Esophagus mucosa (tissue), 1 donor: Measurements from ENCODE around the gene SERPINB13. TPM values are rescaled to one million over a fixed set of nuclear protein-coding genes. Genes with fewer than 3 reads are reported as not detected.

Experiments
- ATAC-seq: fragments of 200-7000 bp; cut with Tn5 transposase; one replicate; pipeline ENCODE4 v1.9.1; 2020
- total RNA-seq: library from RNA; stranded (reverse); gene quantifications from one replicate; pipeline ENCODE4 v1.2.4, GENCODE V29; 2023
- donor health status: DM: yes; HTN: yes; CAD: no.

SERPINB13 gene, protein sequence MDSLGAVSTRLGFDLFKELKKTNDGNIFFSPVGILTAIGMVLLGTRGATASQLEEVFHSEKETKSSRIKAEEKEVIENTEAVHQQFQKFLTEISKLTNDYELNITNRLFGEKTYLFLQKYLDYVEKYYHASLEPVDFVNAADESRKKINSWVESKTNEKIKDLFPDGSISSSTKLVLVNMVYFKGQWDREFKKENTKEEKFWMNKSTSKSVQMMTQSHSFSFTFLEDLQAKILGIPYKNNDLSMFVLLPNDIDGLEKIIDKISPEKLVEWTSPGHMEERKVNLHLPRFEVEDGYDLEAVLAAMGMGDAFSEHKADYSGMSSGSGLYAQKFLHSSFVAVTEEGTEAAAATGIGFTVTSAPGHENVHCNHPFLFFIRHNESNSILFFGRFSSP
- total RNA-seq, result 281 TPM

DNA sequence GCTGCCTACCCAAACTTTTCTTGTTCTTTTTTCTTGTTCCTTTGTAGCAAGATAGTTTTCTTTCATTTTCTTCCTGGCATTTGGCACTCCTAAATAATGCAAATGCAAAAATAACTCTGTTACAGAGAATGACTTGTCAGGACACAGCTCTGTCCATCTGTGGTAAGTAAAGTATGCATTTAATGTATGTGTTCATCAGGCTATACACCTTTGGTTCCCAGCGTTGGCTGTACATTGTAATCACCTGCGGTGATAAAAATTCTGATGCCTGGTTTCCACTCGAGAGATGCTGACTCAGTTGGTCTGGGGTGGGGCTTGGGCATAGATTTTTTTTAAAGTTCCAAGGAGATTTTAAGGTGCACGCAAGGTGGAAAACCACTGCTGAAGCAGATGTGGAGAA lies at the start of gene SERPINB13:
SERPINB13 (plus strand) TSS at position 378 of the 400 bp plus-strand sequence. CDS start 1,325 bp downstream, outside the sequence.
- ATAC-seq, result peak; percentile 75

DNA sequence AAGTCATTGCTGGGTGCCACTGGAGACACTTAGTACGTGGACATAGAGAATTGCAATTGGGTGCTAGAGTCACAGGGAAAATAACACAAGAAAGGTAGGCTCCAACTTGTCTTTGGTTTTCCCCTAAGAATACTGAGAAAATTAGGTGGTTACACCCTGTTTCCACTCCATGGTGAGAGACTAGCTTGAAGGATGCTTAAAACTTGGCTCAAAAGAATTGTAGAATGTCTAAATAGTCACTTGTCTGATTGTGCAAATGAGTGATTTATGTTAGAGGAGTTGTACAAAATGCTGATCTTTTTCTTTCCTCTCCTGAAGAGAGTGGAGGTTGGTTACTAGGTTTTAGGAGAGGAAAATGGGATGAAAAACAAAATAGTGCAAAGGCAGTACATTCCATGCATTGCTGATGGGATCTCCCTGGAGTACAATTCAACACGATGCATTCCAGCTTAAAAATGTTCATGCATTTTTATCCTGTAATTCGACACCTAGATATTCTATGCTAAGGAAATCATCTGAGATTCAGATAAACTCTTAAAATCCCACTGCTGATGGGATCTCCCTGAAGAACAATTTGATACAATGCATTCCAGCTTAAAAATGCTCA lies 47.1 kb upstream of the SERPINB13 start:
- ATAC-seq, result no peak

DNA sequence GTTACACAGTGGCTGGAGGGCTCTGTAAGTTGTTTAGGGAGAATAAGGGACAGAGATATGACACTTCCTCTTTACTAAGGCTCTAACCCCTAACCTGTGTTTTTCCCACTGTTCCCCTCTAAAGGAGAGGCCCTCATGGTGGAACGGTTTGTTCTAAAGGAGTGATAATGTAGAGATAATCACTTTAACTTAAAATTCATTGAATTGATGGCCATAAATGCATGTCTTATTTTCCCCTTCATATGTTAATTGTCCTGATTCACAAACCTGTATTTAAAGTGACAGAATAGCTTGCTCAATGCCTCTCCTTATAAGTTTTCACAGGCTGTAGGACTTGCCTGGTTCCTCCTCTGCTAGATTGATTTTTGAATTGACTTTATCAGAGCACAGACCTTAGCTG lies 45.1 kb upstream of the SERPINB13 start, which contains the start of gene SERPINB12:
SERPINB12 (plus strand) TSS at position 301 of the 400 bp plus-strand sequence. CDS start 13,791 bp downstream, outside the sequence.
- no peak for ATAC-seq

DNA sequence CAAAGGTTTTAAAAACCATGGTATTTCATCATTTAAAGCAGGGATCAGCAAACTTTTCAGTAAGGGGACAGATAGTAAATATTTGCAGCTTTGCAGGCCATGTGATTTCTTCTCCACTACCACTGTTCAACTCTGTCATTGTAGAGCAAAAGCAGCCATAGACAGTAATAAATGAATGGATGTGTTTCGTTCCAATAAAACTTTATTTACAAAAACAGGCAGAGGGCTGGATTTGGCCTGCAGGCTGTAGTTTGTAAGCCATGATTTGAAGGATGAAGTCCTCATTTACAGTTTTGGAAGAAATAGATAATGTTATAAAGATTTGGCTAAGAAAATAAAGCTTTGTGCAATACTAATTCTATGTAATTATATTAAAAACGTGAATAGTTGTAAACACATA lies 43.1 kb upstream of the SERPINB13 start:
- no peak for ATAC-seq

DNA sequence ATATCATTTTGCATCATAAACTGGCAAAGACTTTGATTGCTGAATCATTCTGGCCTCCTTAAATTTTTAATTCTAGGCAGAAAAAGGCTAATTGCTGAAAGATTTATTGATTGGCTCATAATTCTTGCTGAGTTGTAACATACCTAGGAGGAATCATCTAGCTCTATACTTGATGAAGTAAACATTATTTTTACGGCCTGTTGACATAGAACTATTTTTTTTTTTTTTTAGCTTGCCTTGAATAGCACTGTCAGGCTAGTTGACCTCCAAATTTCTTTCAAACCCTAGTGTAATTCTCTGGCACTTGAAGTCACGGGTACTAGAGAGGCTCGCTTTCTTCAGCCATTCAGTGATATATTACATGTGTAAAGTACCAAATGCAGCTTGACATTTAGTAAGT lies 42.1 kb upstream of the SERPINB13 start:
- no peak for ATAC-seq

DNA sequence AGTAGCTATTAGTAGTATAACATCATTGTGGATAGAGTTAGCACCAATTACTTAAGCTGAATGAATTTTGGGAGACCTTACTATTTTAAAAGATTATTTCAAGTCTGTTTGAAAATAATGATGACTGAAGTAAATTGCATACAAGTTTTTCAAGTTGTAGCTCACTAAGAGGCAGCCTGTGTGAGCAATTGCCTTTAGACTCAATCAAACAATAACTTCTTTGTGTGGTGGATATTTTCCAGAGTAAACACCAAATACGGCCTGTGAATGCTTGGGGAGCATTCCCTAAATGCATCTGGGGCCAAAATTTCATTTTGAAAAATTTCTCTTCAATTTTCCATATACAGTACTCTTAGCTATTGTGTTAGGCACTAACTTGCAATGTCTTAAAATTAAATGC lies 37.1 kb upstream of the SERPINB13 start:
- peak; percentile 68 for ATAC-seq

DNA sequence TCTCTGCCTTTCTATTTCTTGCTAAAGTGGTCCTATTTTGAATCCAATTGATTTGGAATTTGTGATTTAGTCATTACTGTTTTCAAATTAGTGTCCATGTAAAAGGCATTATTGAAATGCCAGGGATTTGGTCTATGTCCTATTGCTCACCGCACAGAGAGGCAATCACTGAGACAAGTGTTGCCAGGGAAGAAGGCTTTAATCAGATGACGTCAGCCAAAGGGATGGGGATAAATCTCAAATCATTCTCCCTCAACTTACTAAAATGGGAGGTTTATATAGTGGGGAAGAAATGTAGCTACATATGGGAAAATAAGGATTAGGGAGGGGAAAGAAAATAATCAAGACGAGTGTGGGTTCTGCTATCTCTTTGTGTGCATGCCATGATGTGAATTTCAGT lies 35.4 kb upstream of the SERPINB13 start:
- ATAC-seq, result no peak

DNA sequence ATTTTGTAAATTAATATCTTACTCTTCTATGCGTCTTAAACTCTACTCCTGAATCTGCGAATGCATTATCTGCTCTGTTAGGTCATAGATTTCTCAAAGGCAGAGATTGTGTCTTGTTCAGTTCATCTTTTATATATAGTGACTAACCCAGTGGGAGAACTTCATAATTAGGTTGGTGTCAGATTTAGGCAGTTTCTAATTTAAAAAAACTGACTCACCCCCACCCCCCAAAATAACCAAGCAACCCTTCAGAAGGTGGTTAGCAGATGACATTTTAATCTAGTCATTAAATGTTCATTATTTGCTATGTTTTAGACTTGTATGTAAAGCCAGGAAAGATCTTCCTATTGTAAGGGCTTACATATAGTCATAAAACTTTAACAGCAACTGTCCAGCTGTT lies 34.6 kb upstream of the SERPINB13 start:
- ATAC-seq, result no peak

DNA sequence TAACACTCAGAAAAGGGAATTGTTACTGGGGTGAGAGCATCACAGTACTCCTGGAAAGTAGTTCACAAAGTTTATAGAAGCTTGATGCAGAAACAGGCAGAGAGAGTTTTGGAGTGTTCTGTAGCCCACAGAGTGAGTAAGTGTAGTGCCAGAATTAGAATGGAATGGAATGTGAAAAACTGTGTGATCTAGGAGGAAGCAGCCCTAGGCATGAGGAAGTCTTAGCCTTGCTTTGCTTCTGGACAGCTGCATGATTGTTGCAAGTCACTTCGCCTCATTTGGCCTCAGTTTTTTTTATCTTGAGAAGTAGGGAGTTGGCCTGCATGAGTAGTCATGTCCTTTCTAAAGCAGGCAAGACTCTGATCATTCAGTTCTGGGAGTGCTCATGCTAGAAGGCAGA lies 34.1 kb upstream of the SERPINB13 start:
- peak; percentile 93 for ATAC-seq

DNA sequence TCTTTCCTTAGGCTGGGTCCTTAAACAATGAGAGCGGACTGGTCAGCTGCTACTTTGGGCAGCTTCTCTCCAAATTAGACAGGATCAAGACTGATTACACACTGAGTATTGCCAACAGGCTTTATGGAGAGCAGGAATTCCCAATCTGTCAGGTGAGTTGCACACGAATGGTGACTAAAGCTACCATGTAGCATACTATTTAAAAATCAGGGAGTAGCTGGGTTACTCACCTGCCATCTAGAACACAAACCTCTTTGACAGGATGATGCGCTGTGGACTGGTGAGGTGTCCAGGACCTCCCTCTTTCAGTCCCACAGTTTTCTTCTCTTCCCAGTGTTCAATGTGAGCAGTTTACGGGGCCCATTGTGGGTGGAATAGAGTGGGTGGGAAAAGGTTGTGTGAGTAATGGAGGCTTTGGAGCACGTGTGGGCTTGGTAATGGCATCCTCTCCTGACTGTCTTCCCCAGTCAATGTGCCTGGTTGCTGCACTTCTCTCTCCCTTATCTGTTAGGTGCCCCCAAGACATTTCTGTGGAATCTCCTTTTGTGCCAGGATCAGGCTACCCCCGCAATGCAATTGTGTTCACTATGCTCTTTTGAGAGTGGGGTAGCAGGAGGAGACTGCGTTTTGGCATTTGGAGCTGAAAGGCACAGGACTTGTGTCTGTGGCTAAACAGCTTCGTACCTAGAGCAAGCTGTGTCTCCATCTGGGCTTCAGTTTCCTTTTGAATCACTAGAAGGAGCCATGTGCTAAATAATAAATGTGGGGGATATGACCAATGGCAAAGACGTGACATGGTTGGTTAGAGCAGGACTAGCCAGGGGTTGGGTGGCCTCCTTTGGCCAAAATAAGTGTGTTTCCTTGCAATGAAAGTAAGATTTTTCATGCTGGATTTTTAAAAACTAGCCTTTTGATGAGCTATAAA lies 27.3 kb upstream of the SERPINB13 start:
- ATAC-seq, result peak; percentile 80

DNA sequence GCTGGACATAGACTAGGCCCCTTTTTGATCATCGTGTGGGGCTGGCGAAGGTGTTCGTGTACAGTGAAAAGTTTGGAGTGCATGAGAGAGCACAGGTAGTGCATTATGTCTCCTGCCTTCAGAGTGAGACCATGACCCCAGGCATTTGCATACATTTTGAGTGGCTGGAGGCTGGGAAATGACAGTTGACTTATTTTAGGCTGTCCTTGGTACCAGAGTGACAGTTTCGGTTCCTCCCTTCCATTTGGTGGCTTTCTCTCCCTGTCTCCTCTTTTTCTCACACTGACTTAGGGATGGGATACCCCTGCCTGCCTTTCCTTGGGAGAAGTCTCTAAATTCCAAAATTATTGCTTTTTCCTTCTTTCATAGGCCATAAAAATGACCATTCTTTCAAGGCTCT lies 24.9 kb upstream of the SERPINB13 start:
- no peak for ATAC-seq

DNA sequence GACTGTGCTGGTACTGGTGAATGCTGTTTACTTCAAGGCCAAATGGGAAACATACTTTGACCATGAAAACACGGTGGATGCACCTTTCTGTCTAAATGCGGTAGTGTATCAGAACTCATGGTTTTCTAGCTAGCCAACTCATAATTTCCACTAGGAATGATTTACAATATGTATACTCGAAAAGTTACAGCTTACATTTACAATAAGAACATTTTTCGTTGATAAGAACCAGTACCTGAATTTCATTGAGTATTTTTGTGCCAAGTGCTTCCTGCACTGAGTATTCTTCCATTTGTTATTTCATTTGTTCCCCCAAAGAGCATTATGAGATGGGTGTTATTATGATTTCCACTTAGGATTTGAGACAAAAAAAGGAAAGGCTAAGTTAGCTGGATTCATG lies 23.1 kb upstream of the SERPINB13 start:
- ATAC-seq, result no peak

DNA sequence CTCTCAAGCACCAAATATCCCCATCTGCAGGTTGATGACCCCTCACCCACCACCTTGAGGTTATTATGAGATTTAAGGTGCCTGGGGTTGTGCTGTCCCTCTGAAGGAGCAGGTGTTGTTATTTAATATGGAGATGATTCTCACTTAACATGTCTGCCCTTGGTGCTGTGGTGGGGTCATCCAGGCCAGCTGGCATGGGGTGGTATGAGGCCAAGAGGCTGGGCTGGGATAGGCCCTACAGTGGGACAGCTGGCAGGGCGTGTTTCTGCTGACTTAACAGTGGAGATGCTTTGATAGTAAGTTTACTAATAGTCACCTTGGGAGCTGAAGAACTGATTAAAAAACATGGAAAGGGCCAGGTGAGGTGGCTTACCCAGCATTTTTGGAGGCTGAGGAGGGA lies 22.6 kb upstream of the SERPINB13 start:
- no peak for ATAC-seq

DNA sequence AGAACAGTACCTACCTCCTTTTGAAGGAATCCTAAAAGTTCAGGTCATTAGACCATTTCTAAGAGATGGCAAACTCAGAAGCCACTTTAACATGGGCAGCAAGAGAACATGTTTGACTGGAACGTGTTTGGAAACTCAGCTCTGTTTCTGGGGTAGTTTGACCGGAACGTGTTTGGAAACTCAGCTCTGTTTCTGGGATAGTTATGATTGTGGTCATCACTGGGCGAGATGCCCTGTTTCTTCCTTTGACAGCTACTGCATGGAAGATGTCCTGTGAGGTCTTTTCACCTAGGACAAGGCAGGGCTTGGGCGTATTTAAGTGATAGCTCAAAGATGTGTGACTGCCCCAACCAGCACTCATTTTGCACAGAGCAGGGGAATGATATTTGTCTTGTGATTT lies 19.9 kb upstream of the SERPINB13 start:
- no peak for ATAC-seq

DNA sequence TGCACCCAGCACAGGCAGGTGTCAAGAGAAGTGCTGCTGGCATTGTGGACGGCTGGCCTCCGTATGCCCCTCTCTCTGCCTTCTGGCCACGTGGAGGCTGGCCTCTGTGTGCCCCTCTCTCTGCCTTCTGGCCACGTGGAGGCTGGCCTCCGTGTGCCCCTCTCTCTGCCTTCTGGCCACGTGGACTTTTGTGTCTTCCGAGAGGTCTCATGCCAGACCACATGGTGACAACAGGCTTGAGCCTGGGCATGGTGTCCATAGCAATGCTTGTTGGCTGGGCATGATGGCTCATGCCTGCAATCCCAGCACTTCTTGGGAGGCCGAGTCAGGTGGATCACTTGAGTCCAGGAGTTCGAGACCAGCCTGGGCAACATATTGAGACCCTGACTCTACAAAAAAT lies 19.3 kb upstream of the SERPINB13 start:
- no peak for ATAC-seq

DNA sequence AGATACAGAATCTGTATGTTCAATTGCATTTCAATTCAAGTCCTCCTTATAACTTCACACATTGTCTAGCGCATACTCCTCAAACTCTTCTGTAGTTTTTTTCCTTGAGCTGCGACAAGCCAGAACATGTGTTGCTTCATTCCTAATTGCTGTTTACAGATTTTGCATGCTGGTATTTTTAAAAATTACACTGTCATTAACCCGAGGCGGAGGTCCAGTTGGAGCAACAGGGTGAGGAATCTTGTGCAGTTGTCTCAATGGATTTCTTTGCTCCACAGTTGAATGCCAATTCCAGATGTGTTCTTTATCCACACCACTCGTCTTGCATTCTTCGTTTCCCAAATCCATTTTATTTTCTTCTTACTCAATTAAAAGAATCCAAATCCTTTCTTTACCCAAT lies 16.4 kb upstream of the SERPINB13 start:
- ATAC-seq, result peak; percentile 8

DNA sequence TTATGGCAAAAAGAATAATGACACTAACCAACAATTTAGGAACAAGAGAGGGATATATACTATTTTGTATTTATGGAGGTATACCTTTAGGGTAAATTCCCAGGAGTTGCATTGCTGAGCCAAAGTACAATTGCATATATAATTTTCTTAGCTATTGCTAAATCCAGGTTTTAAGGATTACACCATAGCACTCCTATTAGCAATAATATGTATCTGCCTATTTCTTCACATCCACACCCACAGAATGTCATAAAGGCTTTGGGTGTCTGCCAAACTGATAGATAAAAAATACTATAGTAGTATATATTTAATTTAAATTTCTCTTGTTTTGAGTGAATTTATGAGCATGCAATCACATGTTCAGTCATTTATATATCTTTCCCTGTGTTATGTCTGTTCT lies 11.5 kb upstream of the SERPINB13 start:
- peak; percentile 78 for ATAC-seq

DNA sequence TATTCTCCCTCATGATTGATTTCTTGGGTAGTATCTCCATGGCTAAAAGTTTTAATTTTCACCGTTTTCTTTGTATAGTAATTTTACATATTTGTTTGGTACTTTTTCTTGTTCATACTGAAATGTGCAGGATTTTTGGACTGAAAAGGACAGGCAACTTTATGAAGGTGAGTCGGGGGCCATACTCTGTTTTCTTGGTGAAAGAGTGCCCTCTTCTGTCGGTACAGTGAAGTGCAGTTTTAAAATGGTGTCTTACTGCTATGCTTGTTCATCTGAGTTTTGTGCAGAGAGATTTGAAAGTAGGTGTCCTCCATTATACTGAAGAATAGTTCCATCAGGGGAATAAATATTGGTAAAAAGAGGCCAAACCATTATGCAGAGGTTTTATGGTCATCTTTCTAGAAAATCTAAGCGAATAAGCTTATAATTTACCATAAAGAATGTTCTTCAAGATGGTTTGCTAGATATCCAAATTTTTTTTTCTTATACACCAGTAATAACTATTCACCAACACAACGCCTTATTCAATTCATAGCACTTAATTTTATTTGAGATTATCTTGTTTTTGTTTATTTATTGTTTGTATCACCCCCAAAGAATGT lies 8.7 kb upstream of the SERPINB13 start:
- peak; percentile 63 for ATAC-seq

DNA sequence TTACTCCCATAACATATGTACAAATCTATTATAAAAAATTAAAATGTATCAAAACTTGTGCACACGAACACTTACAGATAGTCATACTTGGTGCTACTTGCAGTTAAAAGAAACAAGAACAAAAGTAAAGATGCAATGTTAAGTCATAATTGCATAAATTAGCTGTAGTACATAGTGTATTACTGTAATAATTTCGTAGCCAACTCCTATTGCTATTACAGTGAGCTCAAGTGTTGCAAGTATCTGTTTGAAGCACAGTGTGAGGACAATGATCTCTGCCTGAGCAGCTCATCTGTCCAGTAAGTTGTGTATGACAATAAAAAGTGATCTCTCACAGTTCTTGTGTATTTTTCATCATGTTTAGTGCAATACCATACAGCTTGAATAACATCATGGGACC lies 7.5 kb upstream of the SERPINB13 start:
- no peak for ATAC-seq

DNA sequence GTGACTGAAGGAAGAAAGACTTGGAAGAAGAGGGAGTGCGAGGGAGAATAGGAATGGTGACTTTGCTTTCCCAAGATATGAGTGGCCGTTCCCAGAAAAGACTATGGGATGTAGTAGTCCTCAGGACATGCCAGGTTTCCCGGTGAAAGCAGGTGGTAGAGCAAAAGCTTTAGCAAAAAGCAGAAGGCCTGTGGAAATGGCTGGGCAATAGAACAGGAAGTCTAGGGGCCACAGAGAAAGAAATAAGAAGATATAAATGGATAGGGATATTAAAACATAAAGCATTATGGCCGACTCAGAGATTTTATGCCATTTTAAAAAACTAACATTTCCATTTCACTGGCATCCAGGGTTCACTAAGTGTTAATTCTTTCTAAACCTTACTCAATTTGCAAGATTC lies 1.2 kb upstream of the SERPINB13 start:
- ATAC-seq, result no peak

DNA sequence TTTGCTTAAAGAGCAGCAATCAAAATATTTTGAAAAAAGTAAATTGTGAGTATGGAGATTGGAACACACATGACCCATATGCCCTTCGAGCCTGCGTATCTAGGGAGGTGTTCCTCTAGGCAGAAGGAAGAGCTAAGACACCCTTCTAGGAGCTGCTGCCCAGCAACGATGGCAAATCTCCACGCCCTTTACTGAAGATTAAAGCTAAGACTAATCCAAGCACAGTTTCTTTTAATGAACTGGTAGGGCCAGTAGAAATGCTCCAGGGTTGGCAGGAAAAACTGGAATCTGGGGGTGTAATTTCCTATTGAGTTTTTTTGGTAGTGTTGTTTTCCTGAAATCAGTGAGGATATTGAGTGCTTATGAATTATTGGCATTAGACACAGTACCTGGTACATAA lies 712 bp upstream of the SERPINB13 start:
- peak; percentile 77 for ATAC-seq

DNA sequence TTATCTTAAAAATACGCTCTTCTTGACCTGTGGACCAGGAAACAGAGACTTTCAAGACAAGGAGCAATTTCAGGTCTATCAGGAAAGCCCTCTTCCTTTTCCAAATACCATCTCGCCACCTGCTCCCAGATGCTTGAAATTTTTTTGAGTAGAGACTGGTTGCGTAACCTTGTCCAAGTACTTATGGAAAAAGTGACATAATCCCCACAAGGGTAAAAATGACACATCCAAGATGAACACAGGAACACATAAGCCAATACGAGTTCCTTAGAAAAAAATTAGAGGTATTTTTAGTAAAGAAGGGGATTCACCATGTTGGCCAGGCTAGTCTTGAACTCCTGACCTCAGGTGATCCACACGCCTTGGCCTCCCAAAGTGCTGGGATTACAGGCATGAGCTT lies 1.8 kb downstream of the SERPINB13 start:
- no peak for ATAC-seq

DNA sequence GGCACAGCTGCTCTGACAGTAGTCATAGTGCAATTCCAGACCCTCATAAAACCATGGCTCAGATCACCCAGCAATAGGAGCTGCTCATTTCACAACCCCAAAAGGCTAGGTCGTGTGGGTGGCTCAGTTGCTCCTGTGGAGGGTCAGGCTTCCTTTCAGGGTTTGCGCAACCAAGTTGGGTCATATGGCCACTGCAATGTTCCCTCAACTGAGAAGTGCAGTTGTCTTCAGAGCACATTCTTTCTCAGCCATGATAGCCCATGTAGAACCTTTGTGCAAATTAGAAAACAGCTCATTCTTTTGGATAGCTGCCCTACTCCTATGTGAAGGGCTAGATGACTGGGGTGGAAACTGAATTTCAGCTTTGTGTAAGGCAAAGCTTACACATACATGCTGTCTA lies 3.2 kb downstream of the SERPINB13 start:
- no peak for ATAC-seq
